IgD-negative memory B cell (primary cell): Measurements from ENCODE around the gene CFAP251. TPM values are rescaled to one million over a fixed set of nuclear protein-coding genes. Genes with fewer than 3 reads are reported as not detected.

Experiments used
- H3K27ac Mint-ChIP-seq, 3 donors: one replicate each; pipeline ENCODE4 v1.8.0; 2020 to 2022; ENCODE audit warnings: mild to moderate bottlenecking in 3 of 3, mixed read lengths in 3 of 3, moderate library complexity in 1 of 3
- H3K27me3 Mint-ChIP-seq: one replicate; pipeline ENCODE4 v1.8.0; 2021; ENCODE audit warnings: mixed read lengths
- H3K36me3 Mint-ChIP-seq: one replicate; pipeline ENCODE4 v1.8.0; 2020; ENCODE audit warnings: mild to moderate bottlenecking, mixed read lengths
- H3K4me1 Mint-ChIP-seq, 3 donors: one replicate each; pipeline ENCODE4 v1.8.0; 2020 to 2022; ENCODE audit warnings: mixed read lengths in 3 of 3, mild to moderate bottlenecking in 1 of 3
- H3K4me3 Mint-ChIP-seq, 4 donors: one replicate each; pipeline ENCODE4 v1.8.0; 2020 to 2022; ENCODE audit warnings: mild to moderate bottlenecking in 4 of 4, mixed read lengths in 4 of 4, moderate library complexity in 3 of 4
- H3K9me3 Mint-ChIP-seq, 3 donors: one replicate each; pipeline ENCODE4 v1.8.0; 2020 to 2021; ENCODE audit warnings: mixed read lengths in 3 of 3, mild to moderate bottlenecking in 1 of 3
- polyA plus RNA-seq: library from polyadenylated mRNA; unstranded; fragments of 300-500 nt; fragmentation: Illumina TruSeq; gene quantifications from one replicate; pipeline ENCODE4 v1.2.3, GENCODE V29; 2021

CFAP251 gene
- polyA plus RNA-seq, 1 donor from 2014 or later = not detected

DNA sequence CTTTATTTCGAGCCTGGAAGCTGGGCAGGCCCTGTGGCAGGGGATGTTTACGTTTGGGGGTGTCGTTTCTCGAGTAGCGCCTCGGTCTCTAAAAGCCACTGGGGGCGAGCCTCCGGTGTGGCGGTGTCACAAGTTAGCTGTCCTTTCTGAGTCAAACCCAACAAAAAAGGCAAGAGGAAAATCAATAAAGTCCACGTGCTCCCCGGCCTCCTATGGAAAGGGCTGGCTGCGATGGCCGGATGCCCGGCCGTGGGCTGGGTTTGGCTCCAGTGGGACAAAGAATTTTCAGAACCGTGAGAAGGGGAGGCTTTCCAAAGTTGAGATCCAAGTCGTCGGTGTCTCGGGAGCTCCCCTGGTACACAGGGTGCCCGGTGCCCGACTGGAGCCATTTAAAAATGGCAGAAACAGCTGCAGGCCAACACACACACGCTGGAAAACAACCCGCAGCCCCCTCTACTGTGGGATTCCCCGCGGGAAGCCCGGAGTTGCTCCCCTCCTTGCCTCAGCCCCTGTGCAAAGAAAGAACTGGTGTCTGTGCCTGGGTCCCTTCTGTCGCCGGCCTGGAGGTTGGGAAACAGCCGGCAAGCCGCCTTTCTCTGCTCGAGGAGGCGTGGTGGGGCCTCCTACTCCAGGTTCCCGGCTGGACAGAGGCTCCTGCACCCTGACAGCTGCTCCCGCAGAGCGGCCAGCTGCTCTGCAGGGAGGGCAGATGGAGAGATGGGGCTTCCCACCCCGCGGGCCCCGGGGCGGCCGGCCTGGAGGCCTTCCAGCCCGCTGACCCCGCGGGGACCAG is 105.1 kb downstream of the CFAP251 start:
- Mint-ChIP-seq H3K9me3 (peaks cover 0 to 3% (median 2%) of the 10 kb centered on the region in 3 donors), H3K4me3 (peak overlapping the region; percentile 86 to 98 (median 93))

DNA sequence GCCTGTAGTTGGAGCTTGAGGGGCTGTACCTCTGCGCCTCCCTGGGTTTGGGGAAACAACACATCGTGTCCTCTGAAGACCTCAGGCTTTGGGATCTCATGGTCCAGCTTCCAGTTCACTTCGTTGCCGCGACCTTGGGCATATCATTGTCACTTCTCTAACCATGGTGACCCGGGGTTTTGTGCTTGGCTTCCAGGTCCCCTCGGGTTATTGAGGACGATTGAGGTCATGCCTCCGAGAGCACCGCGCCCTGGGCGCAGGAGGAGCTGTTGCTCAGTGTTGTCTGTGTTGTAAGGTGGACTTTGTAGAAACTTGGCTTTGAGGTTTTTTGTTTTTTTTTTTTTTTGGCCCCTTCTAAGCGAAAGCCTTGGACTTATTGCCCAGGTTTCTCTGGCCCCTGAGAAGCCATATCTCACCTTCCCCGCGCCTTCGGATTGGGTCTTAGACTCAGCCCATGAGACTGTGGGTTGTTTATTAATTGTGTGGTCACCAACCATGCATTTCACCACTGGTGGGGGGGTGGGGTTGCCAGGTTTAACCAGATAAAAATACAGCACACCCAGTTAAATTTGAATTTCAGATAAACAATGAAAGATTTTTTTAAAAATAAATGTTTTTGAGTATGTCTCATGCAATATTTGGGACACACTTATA is 105.9 kb downstream of the CFAP251 start:
- H3K4me1 Mint-ChIP-seq = peaks cover 34 to 38% (median 34%) of the 10 kb centered on the region in 3 donors
- peak overlapping the region; percentile 64 to 95 (median 76) for H3K27ac Mint-ChIP-seq
- peaks cover 8% of the 10 kb centered on the region for H3K36me3 Mint-ChIP-seq
- H3K9me3 Mint-ChIP-seq = no peaks in the 10 kb centered on the region
- H3K4me3 Mint-ChIP-seq = peak overlapping the region; percentile 71 to 98 (median 82)
- H3K27me3 Mint-ChIP-seq = peaks cover 19% of the 10 kb centered on the region

More for the DNA sequence above, 105.1 kb downstream of the CFAP251 start:
- Mint-ChIP-seq H3K4me1 (peaks cover 27 to 31% (median 27%) of the 10 kb centered on the region in 3 donors), H3K27me3 (peaks cover 12% of the 10 kb centered on the region), H3K36me3 (peaks cover 8% of the 10 kb centered on the region), H3K27ac (peak overlapping the region; percentile 31 to 95 (median 90))

GRCh38 chr12:122026706-122027333 is 108.4 kb downstream of the CFAP251 start:
- Mint-ChIP-seq H3K4me3 (peak overlapping the region in 2 of 4 donors; percentile 56 to 81), H3K27ac (peak overlapping the region in 1 of 3 donors; percentile 76)

DNA sequence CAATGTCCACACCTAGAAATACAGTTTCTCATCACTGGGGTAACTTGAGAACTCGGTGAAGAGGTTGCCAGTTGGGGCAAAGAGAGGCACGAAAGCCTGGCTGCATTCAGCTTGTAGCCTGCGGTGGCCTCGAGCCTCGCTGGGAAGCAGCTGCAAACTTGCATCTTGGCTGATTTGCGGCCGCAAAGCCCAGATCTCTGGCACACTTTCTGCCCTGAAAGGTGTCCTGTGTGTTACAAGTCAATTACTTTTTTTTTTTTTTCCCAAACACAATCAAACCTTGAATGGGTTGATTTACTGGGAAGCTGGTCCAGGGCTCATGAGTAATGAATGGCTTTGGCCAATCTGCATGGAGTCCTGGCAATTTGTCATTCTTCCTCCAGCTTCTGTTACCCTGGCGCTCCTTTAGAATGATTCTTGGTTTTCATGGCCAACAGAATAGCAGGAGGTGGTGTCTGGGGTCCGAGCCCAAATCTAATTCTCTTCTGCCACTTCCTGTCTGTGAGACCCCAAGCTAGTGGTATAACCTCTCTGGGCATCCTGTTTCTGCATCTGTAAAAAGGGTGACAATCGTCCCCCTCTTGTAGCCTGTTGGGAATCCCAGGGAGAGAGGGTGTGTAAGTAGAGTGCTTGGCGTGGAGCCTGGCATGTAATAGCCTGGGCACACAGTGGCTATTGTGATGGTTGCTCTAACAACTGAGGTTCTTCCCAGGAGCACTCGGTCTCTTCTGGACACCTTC is 109.9 kb downstream of the CFAP251 start:
- H3K4me3 Mint-ChIP-seq = peak overlapping the region in 3 of 4 donors; percentile 12 to 73 (median 44)
- H3K27me3 Mint-ChIP-seq = peaks cover 10% of the 10 kb centered on the region
- H3K36me3 Mint-ChIP-seq = peaks cover 4% of the 10 kb centered on the region
- H3K9me3 Mint-ChIP-seq = no peaks in the 10 kb centered on the region
- H3K4me1 Mint-ChIP-seq = peaks cover 42 to 47% (median 45%) of the 10 kb centered on the region in 3 donors
- peak overlapping the region; percentile 39 to 76 (median 40) for H3K27ac Mint-ChIP-seq

More at GRCh38 chr12:122026706-122027333, 108.4 kb downstream of the CFAP251 start:
- Mint-ChIP-seq H3K27me3 (peaks cover 15% of the 10 kb centered on the region), H3K4me1 (peaks cover 38 to 45% (median 41%) of the 10 kb centered on the region in 3 donors), H3K36me3 (peaks cover 5% of the 10 kb centered on the region), H3K9me3 (no peaks in the 10 kb centered on the region)

DNA sequence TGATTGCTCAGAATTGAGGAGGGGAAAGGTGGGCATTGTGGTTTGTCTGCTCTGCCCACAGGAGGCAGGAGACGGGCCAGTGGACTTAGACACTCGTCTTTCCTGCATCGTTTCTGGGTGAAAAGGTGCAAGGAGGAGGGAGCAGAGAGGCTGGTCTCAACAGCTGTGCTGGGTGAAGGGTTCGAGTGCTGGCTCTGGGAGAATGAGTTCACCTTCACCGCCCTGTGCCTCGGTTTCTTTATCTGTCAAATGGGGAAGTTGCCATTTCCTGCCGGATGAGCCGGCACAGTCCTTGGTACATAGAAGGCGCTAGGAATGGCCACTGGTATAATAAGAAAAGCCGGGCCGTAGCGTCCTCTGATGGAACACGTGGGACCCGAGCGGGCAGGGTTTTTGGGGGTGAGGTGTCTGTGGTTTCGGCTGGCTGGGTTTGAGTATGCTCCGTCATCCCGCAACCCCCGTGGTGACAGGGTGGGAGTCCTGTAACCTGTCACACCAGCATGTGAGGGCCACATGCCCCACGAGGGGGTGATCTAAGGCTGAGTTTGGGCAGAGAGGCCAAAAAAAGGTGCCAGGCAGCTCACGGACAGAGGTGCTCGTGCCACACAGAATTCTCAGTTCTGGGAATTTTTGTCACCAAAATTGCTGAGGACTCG is 110.6 kb downstream of the CFAP251 start:
- Mint-ChIP-seq H3K4me3 (peak overlapping the region; percentile 35 to 93 (median 50)), H3K27ac (peak overlapping the region; percentile 39 to 76 (median 40)), H3K9me3 (no peaks in the 10 kb centered on the region), H3K36me3 (peaks cover 3% of the 10 kb centered on the region), H3K27me3 (peaks cover 8% of the 10 kb centered on the region), H3K4me1 (peaks cover 41 to 45% (median 45%) of the 10 kb centered on the region in 3 donors)

GRCh38 chr12:122029620-122030423 is 111.4 kb downstream of the CFAP251 start:
- peak overlapping the region; percentile 34 to 93 (median 60) for H3K4me3 Mint-ChIP-seq
- peaks cover 8% of the 10 kb centered on the region for H3K27me3 Mint-ChIP-seq
- no peaks in the 10 kb centered on the region for H3K9me3 Mint-ChIP-seq
- H3K27ac Mint-ChIP-seq = peak overlapping the region in 2 of 3 donors; percentile 35 to 76
- peaks cover 3% of the 10 kb centered on the region for H3K36me3 Mint-ChIP-seq
- H3K4me1 Mint-ChIP-seq = peaks cover 36 to 43% (median 40%) of the 10 kb centered on the region in 3 donors

DNA sequence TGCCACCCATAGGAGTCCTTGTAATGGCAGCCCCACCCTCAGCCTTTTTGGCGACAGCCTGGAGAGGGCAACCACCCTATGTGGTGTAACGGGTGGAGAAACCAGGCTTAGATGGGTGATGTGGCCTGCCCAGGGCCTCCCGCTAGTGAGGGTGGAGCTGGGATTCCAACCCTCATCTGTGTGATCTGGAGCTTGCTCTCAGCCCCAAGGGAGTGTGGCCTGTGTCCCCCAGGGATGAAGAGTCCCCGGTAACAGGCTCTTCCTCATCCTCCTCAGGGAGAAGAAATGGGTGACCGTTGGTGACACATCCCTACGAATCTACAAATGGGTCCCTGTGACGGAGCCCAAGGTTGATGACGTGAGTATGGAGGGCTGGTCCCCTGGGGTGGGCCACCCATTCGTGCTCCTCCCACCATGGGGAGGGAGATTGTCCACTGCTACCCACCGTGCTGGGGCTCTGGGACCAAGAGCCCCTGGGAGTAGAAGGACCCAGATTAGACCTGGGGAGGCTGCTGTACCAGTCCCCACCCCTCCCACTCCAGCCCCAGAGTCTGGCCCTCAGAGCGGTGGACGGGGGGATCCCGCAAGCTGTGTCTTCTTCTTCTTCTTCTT is 112.1 kb downstream of the CFAP251 start:
- Mint-ChIP-seq H3K9me3 (no peaks in the 10 kb centered on the region), H3K36me3 (peaks cover 3% of the 10 kb centered on the region), H3K27ac (peak overlapping the region; percentile 76 to 92 (median 85)), H3K27me3 (peaks cover 8% of the 10 kb centered on the region), H3K4me3 (peak overlapping the region in 3 of 4 donors; percentile 39 to 93 (median 45)), H3K4me1 (peaks cover 34 to 40% (median 39%) of the 10 kb centered on the region in 3 donors)

GRCh38 chr12:122031342-122032216 is 113.2 kb downstream of the CFAP251 start:
- peaks cover under 1% of the 10 kb centered on the region for H3K36me3 Mint-ChIP-seq
- peaks cover 34 to 37% (median 37%) of the 10 kb centered on the region in 3 donors for H3K4me1 Mint-ChIP-seq
- peak overlapping the region; percentile 39 to 85 (median 76) for H3K27ac Mint-ChIP-seq
- H3K9me3 Mint-ChIP-seq = no peaks in the 10 kb centered on the region
- H3K4me3 Mint-ChIP-seq = peak overlapping the region in 2 of 4 donors; percentile 29 to 84
- H3K27me3 Mint-ChIP-seq = peaks cover 8% of the 10 kb centered on the region

- peaks cover 8% of the 10 kb centered on the region for H3K27me3 Mint-ChIP-seq
- H3K4me3 Mint-ChIP-seq = peak overlapping the region in 3 of 4 donors; percentile 20 to 68 (median 54)
- H3K9me3 Mint-ChIP-seq = no peaks in the 10 kb centered on the region
- peaks cover 28 to 29% (median 28%) of the 10 kb centered on the region in 3 donors for H3K4me1 Mint-ChIP-seq
- H3K27ac Mint-ChIP-seq = peak overlapping the region in 1 of 3 donors; percentile 75
- H3K36me3 Mint-ChIP-seq = no peaks in the 10 kb centered on the region
These were observed 114.2 kb downstream of the CFAP251 start for GRCh38 chr12:122032580-122032979.

GRCh38 chr12:122035292-122035691 is 116.9 kb downstream of the CFAP251 start:
- no peaks in the 10 kb centered on the region for H3K27me3 Mint-ChIP-seq
- H3K4me1 Mint-ChIP-seq = peaks cover 8 to 11% (median 9%) of the 10 kb centered on the region in 3 donors
- H3K27ac Mint-ChIP-seq = no peak overlapping the region
- H3K4me3 Mint-ChIP-seq = no peak overlapping the region
- H3K36me3 Mint-ChIP-seq = no peaks in the 10 kb centered on the region
- no peaks in the 10 kb centered on the region for H3K9me3 Mint-ChIP-seq

- no peak overlapping the region for H3K4me3 Mint-ChIP-seq
- H3K27me3 Mint-ChIP-seq = no peaks in the 10 kb centered on the region
- peaks cover 6 to 10% (median 9%) of the 10 kb centered on the region in 3 donors for H3K4me1 Mint-ChIP-seq
- no peak overlapping the region for H3K27ac Mint-ChIP-seq
- H3K9me3 Mint-ChIP-seq = no peaks in the 10 kb centered on the region
- H3K36me3 Mint-ChIP-seq = no peaks in the 10 kb centered on the region
These were observed 117.8 kb downstream of the CFAP251 start for GRCh38 chr12:122036153-122036552.
